Panc1 (cell line): Measurements from ENCODE around the gene MAPKAP1. TPM values are rescaled to one million over a fixed set of nuclear protein-coding genes. Genes with fewer than 3 reads are reported as not detected.
A peak's percentile ranks its signal among the peaks of the same experiment; 100 is the strongest.

Experiments
- ATAC-seq: fragments of 200-7000 bp; cut with Tn5 transposase; 2 replicates; pipeline ENCODE4 v1.9.1; 2020; ENCODE audit warnings: mild to moderate bottlenecking, moderate library complexity
- BruUV-seq: library from RNA; stranded (reverse); fragments of 400-500 nt; replicated peaks from 2 replicates; lab custom pipeline; 2021; lab: Mats Ljungman, UMichigan
- CTCF ChIA-PET: fragments of 300-600 bp; sonication (Branson Sonifier 250); formaldehyde crosslinking; loops from one replicate; lab custom pipeline; 2022; ENCODE audit warnings: antibody characterized with exemption; lab: Charles Lee
- POLR2A ChIA-PET: fragments of 300-600 bp; sonication (Branson Sonifier 250); formaldehyde crosslinking; loops from one replicate; lab custom pipeline; 2022; ENCODE audit warnings: antibody characterized with exemption; lab: Charles Lee
- DNase-seq: peaks from one replicate; pipeline ENCODE4 v3.0.0-alpha.2; 2010; ENCODE audit warnings: low read depth, low spot score
- H3K27ac ChIP-seq: 2 replicates; pipeline ENCODE4 v1.5.1; 2011; ENCODE audit warnings: mild to moderate bottlenecking, low read length, inconsistent platforms
- H3K27me3 ChIP-seq: fragments of 200-500 bp; sonication (Bioruptor generic); 2 replicates; pipeline ENCODE4 v1.6.0; 2014; ENCODE audit warnings: low read length, inconsistent platforms; ENCODE audit not compliant: control insufficient read depth, insufficient read depth
- H3K36me3 ChIP-seq: fragments of 200-500 bp; sonication (Bioruptor generic); 2 replicates; pipeline ENCODE4 v1.5.1; 2014; ENCODE audit warnings: inconsistent platforms, mild to moderate bottlenecking, low read length, moderate library complexity; ENCODE audit not compliant: control insufficient read depth, insufficient read depth
- H3K4me1 ChIP-seq: 2 replicates; pipeline ENCODE4 v1.5.1; 2011; ENCODE audit warnings: inconsistent platforms, mild to moderate bottlenecking, low read length, moderate library complexity; ENCODE audit not compliant: control insufficient read depth, insufficient read depth
- H3K4me3 ChIP-seq, 2 experiments: 2 replicates each; pipeline ENCODE4 v1.5.1; 2011 to 2012; ENCODE audit warnings: low read depth in 2 of 2, low read length in 2 of 2, mild to moderate bottlenecking in 2 of 2, inconsistent platforms in 1 of 2, moderate library complexity in 1 of 2
- H3K9me3 ChIP-seq: fragments of 200-500 bp; sonication (Bioruptor generic); 2 replicates; pipeline ENCODE4 v1.5.1; 2014; ENCODE audit warnings: low read depth, mild to moderate bottlenecking, inconsistent platforms, low read length, moderate library complexity; ENCODE audit not compliant: control insufficient read depth, insufficient read depth
- POLR2AphosphoS5 ChIP-seq: IDR thresholded peaks from 2 replicates; pipeline ENCODE4 v1.6.1; 2012; ENCODE audit warnings: mild to moderate bottlenecking, low read depth, low read length, moderate library complexity
- SIN3A ChIP-seq: IDR thresholded peaks from 2 replicates; pipeline ENCODE4 v1.6.1; 2012; ENCODE audit warnings: low read depth, mild to moderate bottlenecking, low read length, moderate library complexity, borderline replicate concordance; ENCODE audit not compliant: insufficient read depth
- TCF7L2 ChIP-seq: IDR thresholded peaks from 2 replicates; pipeline ENCODE4 v1.6.1; 2011; ENCODE audit warnings: mild to moderate bottlenecking, low read depth, low read length, inconsistent platforms
- in situ Hi-C: cut with HindIII; loops from 2 replicates; pipeline ENCODE4 v1.10.0; 2016; ENCODE audit warnings: low sequenced_read_pairs, low pct_unique_long_range_greater_than_20kb
- intact Hi-C: fragments of 100-400 bp; cut with micrococcal nuclease; formaldehyde crosslinking; loops from one replicate; pipeline ENCODE4 v1.10.0; 2022; ENCODE audit not compliant: unreplicated experiment
- total RNA-seq: library from RNA; stranded (reverse); gene quantifications from one replicate; pipeline ENCODE4 v1.2.1, GENCODE V29; 2021; ENCODE audit not compliant: unreplicated experiment
- TF ChIP-seq, protein P1 (sequence below), 2 experiments: IDR thresholded peaks; 2 replicates each; pipeline ENCODE4 v1.6.1; 2011 to 2012; ENCODE audit warnings: low read depth in 2 of 2, control low read depth in 1 of 2, low read length in 1 of 2, mild to moderate bottlenecking in 1 of 2, moderate library complexity in 1 of 2; ENCODE audit not compliant: insufficient read depth in 1 of 2
- TF ChIP-seq, protein P2 (sequence below): fragments of 450-650 bp; IDR thresholded peaks from 2 replicates; pipeline ENCODE4 v1.5.1; 2017; ENCODE audit warnings: mild to moderate bottlenecking

MAPKAP1 gene
- total RNA-seq, 1 experiment from 2014 or later: 72.7 TPM

DNA sequence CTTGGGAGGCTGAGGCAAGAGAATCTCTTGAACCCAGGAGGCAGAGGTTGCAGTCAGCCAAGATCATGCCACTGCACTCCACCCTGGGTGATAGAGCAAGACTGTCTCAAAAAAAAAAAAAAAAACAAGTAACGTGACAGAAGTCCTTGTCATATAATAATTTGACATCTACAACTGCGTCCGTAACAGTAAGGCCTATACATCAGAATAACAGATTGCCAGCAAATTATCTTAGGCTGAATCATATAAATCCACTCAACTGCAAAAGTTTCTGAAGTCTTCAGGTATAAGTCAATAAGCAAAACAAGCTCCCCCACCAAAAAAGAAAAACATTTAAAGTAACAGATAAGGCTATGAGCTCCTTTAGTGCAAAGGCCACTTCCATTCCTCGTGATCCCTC is 3.3 kb downstream of the MAPKAP1 start:
- intact Hi-C loops: no loop called here

DNA sequence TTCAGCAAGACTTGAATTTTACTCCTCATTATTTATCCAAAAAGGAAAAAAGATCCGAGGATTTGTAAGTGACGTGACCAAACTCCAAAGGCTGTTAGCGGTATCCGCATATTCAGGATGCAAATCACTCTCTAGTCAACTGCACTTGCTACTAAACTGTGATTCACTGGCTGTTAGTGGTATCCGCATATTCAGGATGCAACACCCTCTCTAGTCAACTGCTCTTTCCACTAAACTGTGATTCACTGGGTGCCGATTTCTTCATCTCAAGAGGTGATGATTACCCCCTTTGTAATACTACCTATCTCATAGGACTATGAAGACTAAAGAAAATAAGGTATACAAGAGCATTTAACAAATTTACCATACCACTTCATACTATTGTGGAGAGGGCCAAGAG is 5.7 kb downstream of the MAPKAP1 start:
- in situ Hi-C loops: no loop called here
- no TSS peak for BruUV-seq

More for the DNA sequence above, 3.3 kb downstream of the MAPKAP1 start:
- no peaks in the 10 kb centered on the region for H3K9me3 ChIP-seq
- no peaks in the 10 kb centered on the region for H3K27me3 ChIP-seq
- no peak for ATAC-seq
- in situ Hi-C loops: no loop called here
- DNase-seq: no peak
- no peak overlapping the region for H3K4me3 ChIP-seq
- H3K27ac ChIP-seq: no peak overlapping the region
- H3K4me1 ChIP-seq: peaks cover 11% of the 10 kb centered on the region
- peaks cover 5% of the 10 kb centered on the region; the same call in 1 of the 2 replicates for H3K36me3 ChIP-seq
- BruUV-seq: no TSS peak
- ChIA-PET CTCF (no interaction called here), POLR2A (no interaction called here)
- TF ChIP-seq TCF7L2: no peak
- TF ChIP-seq SIN3A: no peak
- TF ChIP-seq, protein P1, sequence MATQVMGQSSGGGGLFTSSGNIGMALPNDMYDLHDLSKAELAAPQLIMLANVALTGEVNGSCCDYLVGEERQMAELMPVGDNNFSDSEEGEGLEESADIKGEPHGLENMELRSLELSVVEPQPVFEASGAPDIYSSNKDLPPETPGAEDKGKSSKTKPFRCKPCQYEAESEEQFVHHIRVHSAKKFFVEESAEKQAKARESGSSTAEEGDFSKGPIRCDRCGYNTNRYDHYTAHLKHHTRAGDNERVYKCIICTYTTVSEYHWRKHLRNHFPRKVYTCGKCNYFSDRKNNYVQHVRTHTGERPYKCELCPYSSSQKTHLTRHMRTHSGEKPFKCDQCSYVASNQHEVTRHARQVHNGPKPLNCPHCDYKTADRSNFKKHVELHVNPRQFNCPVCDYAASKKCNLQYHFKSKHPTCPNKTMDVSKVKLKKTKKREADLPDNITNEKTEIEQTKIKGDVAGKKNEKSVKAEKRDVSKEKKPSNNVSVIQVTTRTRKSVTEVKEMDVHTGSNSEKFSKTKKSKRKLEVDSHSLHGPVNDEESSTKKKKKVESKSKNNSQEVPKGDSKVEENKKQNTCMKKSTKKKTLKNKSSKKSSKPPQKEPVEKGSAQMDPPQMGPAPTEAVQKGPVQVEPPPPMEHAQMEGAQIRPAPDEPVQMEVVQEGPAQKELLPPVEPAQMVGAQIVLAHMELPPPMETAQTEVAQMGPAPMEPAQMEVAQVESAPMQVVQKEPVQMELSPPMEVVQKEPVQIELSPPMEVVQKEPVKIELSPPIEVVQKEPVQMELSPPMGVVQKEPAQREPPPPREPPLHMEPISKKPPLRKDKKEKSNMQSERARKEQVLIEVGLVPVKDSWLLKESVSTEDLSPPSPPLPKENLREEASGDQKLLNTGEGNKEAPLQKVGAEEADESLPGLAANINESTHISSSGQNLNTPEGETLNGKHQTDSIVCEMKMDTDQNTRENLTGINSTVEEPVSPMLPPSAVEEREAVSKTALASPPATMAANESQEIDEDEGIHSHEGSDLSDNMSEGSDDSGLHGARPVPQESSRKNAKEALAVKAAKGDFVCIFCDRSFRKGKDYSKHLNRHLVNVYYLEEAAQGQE (IDR thresholded peaks at IDR 0.05; ENCODE audit: insufficient read depth in 1 of 2, low read depth in 2 of 2, low read length in 1 of 2): no peak
- TF ChIP-seq, protein P2, sequence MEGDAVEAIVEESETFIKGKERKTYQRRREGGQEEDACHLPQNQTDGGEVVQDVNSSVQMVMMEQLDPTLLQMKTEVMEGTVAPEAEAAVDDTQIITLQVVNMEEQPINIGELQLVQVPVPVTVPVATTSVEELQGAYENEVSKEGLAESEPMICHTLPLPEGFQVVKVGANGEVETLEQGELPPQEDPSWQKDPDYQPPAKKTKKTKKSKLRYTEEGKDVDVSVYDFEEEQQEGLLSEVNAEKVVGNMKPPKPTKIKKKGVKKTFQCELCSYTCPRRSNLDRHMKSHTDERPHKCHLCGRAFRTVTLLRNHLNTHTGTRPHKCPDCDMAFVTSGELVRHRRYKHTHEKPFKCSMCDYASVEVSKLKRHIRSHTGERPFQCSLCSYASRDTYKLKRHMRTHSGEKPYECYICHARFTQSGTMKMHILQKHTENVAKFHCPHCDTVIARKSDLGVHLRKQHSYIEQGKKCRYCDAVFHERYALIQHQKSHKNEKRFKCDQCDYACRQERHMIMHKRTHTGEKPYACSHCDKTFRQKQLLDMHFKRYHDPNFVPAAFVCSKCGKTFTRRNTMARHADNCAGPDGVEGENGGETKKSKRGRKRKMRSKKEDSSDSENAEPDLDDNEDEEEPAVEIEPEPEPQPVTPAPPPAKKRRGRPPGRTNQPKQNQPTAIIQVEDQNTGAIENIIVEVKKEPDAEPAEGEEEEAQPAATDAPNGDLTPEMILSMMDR: no peak
- no peak for TF ChIP-seq POLR2AphosphoS5

More for the DNA sequence above, 5.7 kb downstream of the MAPKAP1 start:
- ChIA-PET CTCF (no interaction called here), POLR2A (no interaction called here)
- Histone ChIP-seq H3K4me1 (peaks cover 7% of the 10 kb centered on the region), H3K9me3 (no peaks in the 10 kb centered on the region), H3K36me3 (peaks cover 4% of the 10 kb centered on the region; the same call in 1 of the 2 replicates), H3K27ac (no peak overlapping the region), H3K4me3 (no peak overlapping the region), H3K27me3 (no peaks in the 10 kb centered on the region)
- TF ChIP-seq, protein P2: no peak
- TF ChIP-seq POLR2AphosphoS5 (no peak), TCF7L2 (no peak), SIN3A (no peak)
- TF ChIP-seq, protein P1 (IDR thresholded peaks at IDR 0.05; ENCODE audit: insufficient read depth in 1 of 2, low read depth in 2 of 2, low read length in 1 of 2): no peak
- ATAC-seq (no peak), DNase-seq (peak; percentile 7)
- intact Hi-C loops: no loop called here
